ENCODE data around the gene SNRPD1.
"Not testable (repeated sequence)": the region's sequence is repeated elsewhere in the genome, so short reads cannot be mapped to it uniquely, and the experiment has no call there.

Gene SNRPD1
- 19.1 to 159 (median 43.7) reads per million in 9 experiments for total RNA-seq

DNA sequence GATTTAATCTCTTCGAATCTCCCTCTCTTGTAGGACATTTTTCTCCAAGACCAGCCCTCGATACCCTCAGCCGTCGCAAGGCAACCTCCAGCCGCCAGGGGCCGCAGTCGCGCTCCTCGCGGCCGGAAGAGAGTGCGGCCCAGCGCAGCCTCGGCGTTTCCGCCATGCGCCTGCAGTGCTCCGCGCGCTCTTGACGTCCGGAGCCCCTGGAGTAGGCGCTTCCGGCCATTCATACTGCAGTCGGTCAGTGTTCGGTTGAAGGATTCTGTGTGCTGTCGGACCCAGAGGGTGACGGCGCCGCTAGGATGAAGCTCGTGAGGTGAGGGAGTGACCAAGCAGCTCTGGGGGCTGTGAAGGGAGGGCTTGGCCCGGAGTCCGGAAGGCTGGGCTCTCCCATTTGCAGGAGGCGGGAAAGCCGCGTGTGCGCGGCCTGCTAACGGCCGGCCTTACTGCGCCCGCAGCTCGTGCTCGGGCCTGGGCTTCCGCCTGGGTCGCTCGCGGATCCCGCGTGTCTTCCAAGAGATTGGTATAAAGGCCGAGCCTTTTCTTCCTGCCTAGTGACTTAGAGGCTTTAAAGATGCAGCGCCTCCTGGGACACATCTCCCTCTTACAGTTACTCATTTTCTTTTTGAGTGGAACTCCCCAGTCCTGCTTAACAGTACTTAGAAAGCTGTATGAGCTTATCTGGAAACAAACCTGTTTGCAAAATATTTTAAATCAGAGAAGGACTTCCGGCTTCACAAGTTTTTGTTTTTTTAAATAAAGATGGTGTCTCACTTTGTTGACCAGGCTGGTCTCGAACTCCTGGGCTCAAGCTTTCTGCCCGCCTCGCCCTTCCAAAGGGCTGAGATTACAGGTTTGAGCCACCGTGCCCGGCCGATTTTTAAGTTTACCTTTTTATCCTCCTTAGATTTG is at the start of gene SNRPD1:
SNRPD1 (plus strand) TSS at position 190 of the 915 bp plus-strand sequence; CDS start at position 306, 116 bp downstream.
- Mint-ChIP-seq H3K9me3 (no peaks in the 10 kb centered on the region), H3K27ac (peak within 1 kb of the TSS; percentile 91 to 95), H3K36me3 (ENCODE audit: insufficient read depth) (peaks cover 27% of the 10 kb centered on the region), H3K27me3 (no peaks in the 10 kb centered on the region), H3K4me3 (peak within 1 kb of the TSS; percentile 88 to 96), H3K4me1 (ENCODE audit: low read depth in 2 of 2) (peaks cover 14 to 22% of the 10 kb centered on the region in 2 donors)
- DNase-seq (peak; percentile 81 to 89 (median 88)), ATAC-seq (replicated peaks) (peak; percentile 99)

DNA sequence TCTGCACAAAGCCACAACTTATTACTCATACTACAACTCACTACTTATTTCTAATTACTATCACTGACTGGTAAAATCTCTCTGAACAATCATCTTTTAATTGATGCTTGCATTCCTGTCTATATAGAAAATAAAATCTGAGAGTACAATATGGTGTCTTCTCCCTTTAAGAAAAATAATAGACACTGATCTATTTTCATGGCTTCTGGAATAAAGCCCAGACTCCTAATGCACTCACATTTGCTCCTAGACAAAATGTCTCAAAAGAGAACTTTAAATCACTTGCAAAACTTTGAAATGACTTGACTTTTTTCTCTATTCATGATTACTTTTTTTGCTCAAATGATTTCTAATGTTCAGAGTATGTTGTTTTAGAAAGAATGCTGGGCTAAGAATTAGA is 40.3 kb upstream of the SNRPD1 start:
- DNase-seq (no peak), ATAC-seq (replicated peaks) (no peak)
- no peaks in the 10 kb centered on the region for H3K27me3 Mint-ChIP-seq
- H3K9me3 Mint-ChIP-seq = no peaks in the 10 kb centered on the region
- peaks cover 86% of the 10 kb centered on the region for H3K36me3 Mint-ChIP-seq (ENCODE audit: insufficient read depth)
- H3K27ac Mint-ChIP-seq = no peak overlapping the region
- H3K4me1 Mint-ChIP-seq (ENCODE audit: low read depth in 2 of 2) = peaks cover 3 to 11% of the 10 kb centered on the region in 2 donors
- H3K4me3 Mint-ChIP-seq = no peak overlapping the region

DNA sequence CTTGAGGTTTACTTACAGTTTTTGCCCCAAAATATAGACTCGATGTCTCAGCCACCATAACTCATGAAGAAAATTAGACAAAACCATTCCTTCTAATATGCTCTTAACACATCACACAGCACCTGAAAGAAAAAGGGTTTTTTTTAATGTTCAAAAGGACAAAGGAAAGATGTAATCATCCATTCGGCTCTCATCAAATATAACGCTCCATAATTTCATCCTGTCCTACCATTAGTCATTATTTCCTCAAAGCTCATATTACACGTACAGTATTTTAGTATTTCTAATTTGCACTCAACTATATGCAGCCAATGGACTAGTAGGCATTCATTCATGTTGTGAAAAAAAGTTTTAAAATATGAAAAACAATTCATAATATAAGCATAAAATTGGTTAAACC is 36.5 kb upstream of the SNRPD1 start:
- DNase-seq (no peak), ATAC-seq (replicated peaks) (no peak)
- no peak overlapping the region for H3K4me3 Mint-ChIP-seq
- H3K27ac Mint-ChIP-seq = peak overlapping the region in 1 of 2 donors; percentile 4
- no peaks in the 10 kb centered on the region for H3K27me3 Mint-ChIP-seq
- no peaks in the 10 kb centered on the region for H3K9me3 Mint-ChIP-seq
- peaks cover 9 to 23% of the 10 kb centered on the region in 2 donors for H3K4me1 Mint-ChIP-seq (ENCODE audit: low read depth in 2 of 2)
- peaks cover 84% of the 10 kb centered on the region for H3K36me3 Mint-ChIP-seq (ENCODE audit: insufficient read depth)

DNA sequence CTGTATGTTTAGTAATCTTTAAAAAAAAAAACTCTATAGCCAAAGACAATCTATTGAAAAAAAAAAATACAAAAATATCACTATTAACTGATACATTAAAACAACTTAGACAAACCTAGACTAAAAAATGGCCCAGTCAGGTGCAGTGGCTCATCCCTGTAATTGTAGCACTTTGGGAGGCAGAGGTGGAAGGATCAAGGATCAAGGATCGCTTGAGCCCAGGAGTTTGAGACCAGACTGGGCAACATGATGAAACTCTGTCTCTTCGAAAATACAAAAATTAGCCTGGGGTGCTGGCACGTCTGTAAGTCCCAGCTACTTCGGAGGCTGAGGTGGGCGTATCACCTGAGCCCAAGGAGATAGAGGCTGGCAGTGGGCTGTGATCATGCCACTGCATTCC is 27.7 kb upstream of the SNRPD1 start:
- no peak for DNase-seq
- H3K4me3 Mint-ChIP-seq = no peak overlapping the region
- no peak for ATAC-seq (replicated peaks)
- H3K27me3 Mint-ChIP-seq = no peaks in the 10 kb centered on the region
- peaks cover 17 to 45% of the 10 kb centered on the region in 2 donors for H3K4me1 Mint-ChIP-seq (ENCODE audit: low read depth in 2 of 2)
- peak overlapping the region; percentile 26 to 72 for H3K27ac Mint-ChIP-seq
- no peaks in the 10 kb centered on the region for H3K9me3 Mint-ChIP-seq
- peaks cover 30% of the 10 kb centered on the region for H3K36me3 Mint-ChIP-seq (ENCODE audit: insufficient read depth)

DNA sequence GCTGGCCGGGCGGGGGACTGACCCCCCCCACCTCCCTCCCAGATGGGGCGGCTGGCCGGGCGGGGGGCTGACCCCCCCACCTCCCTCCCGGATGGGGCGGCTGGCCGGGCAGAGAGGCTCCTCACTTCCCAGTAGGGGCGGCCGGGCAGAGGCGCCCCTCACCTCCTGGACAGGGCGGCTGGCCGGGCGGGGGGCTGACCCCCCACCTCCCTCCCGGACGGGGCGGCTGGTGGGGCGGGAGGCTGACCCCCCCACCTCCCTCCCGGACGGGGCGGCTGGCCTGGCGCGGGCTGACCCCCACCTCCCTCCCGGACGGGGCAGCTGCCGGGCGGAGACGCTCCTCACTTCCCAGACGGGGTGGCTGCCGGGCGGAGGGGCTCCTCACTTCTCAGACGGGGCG is 19.8 kb upstream of the SNRPD1 start:
- not testable (repeated sequence) for H3K9me3 Mint-ChIP-seq

DNA sequence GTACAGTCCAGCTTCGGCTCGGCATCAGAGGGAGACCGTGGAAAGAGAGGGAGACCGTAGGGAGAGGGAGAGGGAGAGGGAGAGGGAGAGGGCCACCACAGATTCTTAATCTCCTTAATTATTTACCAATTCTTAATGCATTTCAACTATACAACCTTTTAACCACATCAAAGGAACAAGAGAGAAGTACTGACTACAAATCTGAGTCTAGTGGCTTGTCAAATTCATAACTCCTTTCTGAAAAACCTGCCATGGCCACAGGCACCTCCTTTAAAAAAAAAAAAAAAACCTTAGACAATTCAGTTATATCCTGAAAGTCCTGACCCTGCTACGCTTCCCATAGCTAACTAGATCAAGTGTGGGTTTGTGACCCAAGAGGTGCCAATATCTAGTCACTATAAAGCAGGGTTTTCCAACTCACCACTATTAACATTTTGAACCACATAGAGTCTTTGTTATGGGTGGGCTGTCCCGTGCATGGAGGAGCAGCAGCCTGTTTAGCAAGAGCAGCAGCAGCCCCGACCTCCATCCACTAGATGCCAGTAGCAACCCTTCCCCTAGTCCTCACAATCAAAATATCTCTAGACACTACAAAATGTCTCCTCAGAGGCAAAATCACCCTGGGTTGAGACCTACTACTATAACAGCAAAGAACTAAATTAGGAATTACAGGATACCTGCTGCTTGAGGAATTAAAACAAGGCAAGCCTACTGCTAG is 18.4 kb upstream of the SNRPD1 start:
- Mint-ChIP-seq H3K9me3 (no peaks in the 10 kb centered on the region), H3K27me3 (no peaks in the 10 kb centered on the region), H3K4me3 (no peak overlapping the region), H3K4me1 (ENCODE audit: low read depth in 2 of 2) (peaks cover 21 to 44% of the 10 kb centered on the region in 2 donors), H3K27ac (peak overlapping the region in 1 of 2 donors; percentile 35), H3K36me3 (ENCODE audit: insufficient read depth) (peaks cover 15% of the 10 kb centered on the region)
- no peak for DNase-seq
- peak; percentile 70 for ATAC-seq (replicated peaks)

More for the DNA sequence above, 19.8 kb upstream of the SNRPD1 start:
- H3K4me3 Mint-ChIP-seq; ATAC-seq (replicated peaks); H3K27me3 Mint-ChIP-seq; DNase-seq; H3K27ac Mint-ChIP-seq: not testable (repeated sequence)
- H3K4me1 Mint-ChIP-seq (ENCODE audit: low read depth in 2 of 2) = peaks cover 24 to 40% of the 10 kb centered on the region in 2 donors
- H3K36me3 Mint-ChIP-seq (ENCODE audit: insufficient read depth) = peaks cover 17% of the 10 kb centered on the region

DNA sequence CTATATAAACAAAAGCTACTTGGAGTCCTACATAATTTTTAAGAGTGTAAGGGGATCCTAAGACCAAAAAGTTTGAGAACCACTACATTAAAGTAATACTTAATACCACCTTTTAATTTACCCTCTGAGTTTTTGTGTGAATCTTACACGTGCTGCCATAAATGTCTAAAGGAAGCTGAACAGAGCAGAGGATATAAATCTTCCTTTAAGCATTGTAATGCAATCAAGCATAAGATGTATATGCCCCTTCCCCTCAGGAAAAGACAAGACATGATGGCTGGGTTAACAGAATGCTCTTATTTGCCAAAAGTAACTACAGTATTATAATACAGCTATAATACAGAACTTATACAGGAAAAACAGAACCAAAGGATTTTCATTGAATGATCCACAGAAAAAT is 14.5 kb upstream of the SNRPD1 start:
- no peak for ATAC-seq (replicated peaks)
- no peak overlapping the region for H3K27ac Mint-ChIP-seq
- H3K36me3 Mint-ChIP-seq (ENCODE audit: insufficient read depth) = peaks cover 37% of the 10 kb centered on the region
- H3K27me3 Mint-ChIP-seq = no peaks in the 10 kb centered on the region
- peaks cover 19 to 39% of the 10 kb centered on the region in 2 donors for H3K4me1 Mint-ChIP-seq (ENCODE audit: low read depth in 2 of 2)
- H3K9me3 Mint-ChIP-seq = no peaks in the 10 kb centered on the region
- DNase-seq = no peak
- H3K4me3 Mint-ChIP-seq = no peak overlapping the region

DNA sequence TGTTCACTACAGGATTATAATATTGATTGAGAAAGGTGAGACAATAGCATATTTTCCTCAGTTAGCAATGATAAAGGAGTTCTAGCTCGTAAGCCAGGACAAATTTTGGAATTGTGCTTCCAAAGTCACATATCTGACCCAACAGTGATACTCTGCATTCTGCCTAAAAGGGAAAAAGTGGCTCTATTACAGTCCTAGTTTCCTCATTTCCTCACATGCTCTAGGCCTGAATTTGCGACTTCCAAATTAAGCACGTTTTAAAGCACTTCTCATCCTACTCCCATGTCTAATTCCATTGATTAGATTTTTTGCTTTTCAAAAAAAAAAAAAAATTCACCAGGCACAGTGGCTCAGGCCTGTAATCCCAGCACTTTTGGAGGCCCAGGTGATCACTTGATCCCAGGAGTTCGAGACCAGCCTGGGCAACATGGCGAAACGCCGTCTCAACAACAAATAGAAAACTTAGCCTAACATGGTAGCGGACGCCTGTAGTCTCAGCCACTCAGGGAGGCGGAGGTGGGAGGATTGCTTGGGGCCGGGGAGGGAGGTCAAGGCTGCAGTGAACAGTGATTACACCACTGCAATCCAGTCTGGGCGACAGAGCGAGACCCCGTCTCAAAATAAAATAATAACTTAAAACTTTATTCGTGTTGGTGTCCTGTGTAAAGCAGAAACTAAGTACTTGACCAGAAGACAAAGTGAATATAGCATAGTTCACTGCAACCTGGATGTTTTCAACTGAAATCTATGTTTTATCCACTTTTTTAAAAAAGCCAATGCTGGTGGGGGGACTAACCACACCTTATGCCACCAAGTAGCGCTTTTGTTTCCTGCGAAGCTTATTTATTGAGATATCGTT is 13.2 kb upstream of the SNRPD1 start:
- H3K9me3 Mint-ChIP-seq = no peaks in the 10 kb centered on the region
- DNase-seq = no peak
- peaks cover 37% of the 10 kb centered on the region for H3K36me3 Mint-ChIP-seq (ENCODE audit: insufficient read depth)
- H3K27me3 Mint-ChIP-seq = no peaks in the 10 kb centered on the region
- H3K4me1 Mint-ChIP-seq (ENCODE audit: low read depth in 2 of 2) = peaks cover 17 to 30% of the 10 kb centered on the region in 2 donors
- ATAC-seq (replicated peaks) = no peak
- H3K27ac Mint-ChIP-seq = peak overlapping the region; percentile 98 to 99
- peak overlapping the region; percentile 90 to 99 for H3K4me3 Mint-ChIP-seq

DNA sequence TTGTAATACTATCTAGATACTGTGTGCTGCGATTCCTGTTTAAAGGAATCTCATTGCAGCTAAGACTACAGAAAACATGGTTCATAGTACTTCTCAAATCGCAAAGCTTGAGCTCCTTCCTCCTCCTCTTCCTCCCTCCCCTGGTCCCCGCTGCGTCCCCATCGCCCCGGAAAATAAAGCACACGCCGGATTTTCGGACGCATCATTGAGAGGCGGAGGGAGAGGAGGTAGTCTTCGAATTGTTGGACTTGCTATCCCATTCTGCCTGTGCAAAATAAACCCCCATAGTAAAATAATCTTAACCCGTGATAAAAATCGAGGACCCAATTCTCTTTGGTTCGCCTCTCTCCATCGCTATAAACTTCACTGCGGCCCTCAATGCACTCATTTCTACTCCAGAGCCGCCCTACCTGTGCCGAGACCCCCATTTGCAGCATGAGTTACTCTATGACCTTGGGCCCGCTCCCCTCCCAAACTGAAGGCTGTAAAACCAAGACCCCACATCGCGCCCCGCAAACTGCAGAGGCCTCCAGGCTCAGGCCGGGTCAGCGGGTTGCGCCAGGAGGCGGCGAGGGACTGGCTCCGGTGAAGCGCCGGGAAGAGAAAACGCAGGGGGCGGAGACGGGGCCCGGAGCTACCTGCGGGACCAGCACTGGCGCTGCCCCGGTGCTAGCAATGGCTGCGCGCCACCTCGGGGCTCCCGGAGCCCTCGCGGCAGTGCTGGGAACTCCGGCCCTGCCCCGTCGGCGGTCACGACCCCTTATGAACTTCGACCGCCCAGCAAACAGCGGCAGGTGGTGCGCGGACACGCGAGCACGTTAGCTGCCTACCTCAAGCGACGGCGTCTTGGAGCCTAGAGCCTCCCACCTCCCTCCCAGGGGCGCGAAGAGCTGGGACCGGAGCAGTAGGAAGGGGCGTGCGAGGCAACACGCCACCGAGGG is 12.3 kb upstream of the SNRPD1 start:
- no peaks in the 10 kb centered on the region for H3K27me3 Mint-ChIP-seq
- H3K36me3 Mint-ChIP-seq (ENCODE audit: insufficient read depth) = peaks cover 37% of the 10 kb centered on the region
- H3K9me3 Mint-ChIP-seq = no peaks in the 10 kb centered on the region
- peak overlapping the region; percentile 98 to 99 for H3K27ac Mint-ChIP-seq
- DNase-seq (peak; percentile 5 to 57 (median 55)), ATAC-seq (replicated peaks) (peak; percentile 52)
- peaks cover 14 to 29% of the 10 kb centered on the region in 2 donors for H3K4me1 Mint-ChIP-seq (ENCODE audit: low read depth in 2 of 2)
- H3K4me3 Mint-ChIP-seq = peak overlapping the region; percentile 90 to 99

DNA sequence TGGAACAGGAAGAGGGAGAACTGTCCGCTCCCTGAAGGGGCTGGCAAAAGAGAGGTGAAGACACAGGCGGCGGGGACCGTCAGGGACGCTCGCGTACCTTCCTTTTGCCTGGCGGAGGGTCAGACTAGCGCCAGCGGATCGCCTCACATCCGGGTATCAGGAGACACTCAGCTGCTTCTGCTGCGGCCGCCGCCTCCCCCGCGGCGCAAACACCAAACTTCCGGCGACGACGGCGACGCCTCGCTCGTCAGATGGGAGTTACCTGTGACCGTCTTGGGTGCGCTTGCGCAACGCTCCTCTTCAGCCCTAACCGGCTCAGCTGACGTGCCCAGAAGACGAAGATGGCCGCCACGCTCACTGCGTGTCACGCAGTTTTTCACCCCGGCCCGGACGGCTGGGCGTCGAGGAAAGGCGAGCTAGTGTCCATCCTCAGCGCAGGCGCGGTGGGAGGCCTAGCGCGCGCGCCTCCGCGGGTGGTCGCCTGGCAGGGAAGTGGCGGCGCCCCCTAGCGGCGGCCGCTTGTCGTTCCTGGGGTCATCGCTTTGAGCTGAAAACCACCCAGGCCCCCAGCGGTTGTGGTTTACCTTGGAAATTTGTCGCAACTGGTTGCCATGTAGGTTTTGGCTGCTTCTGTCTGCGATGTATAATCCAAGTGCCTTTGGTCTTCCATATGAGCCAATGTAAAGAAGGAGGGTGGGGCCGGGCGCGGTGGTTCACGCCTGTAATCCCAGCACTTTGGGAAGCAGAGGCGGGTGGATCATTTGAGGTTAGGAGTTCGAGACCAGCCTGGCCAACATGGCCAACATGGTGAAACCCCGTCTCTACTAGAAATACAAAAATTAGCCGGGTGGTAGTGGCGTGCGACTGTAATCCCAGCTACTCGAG is 11.3 kb upstream of the SNRPD1 start, which contains the start of gene ESCO1:
ESCO1 (minus strand) TSS at position 179 of the 885 bp plus-strand sequence. CDS start 25,861 bp downstream, outside the sequence.
- H3K27ac Mint-ChIP-seq = peak within 1 kb of the TSS; percentile 98 to 99
- ATAC-seq (replicated peaks) (peak; percentile 84), DNase-seq (peak; percentile 91 to 93 (median 92))
- H3K4me3 Mint-ChIP-seq = peak within 1 kb of the TSS; percentile 90 to 99
- peaks cover 37% of the 10 kb centered on the region for H3K36me3 Mint-ChIP-seq (ENCODE audit: insufficient read depth)
- H3K4me1 Mint-ChIP-seq (ENCODE audit: low read depth in 2 of 2) = peaks cover 18 to 34% of the 10 kb centered on the region in 2 donors
- no peaks in the 10 kb centered on the region for H3K27me3 Mint-ChIP-seq
- no peaks in the 10 kb centered on the region for H3K9me3 Mint-ChIP-seq

DNA sequence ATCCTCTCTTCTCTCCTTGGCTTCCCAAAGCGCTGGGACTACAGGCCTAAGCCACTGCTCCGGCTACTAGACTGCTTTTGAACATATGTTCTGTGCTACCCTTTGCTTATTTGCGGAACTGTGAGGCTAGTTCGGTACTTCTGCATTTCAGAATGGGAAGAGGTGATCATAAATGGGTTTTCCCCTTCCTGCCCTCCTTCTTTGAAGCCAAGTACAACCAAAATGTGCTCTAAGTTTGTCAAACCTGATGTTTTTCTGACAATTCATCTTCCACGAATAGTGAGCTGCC is 9.9 kb upstream of the SNRPD1 start:
- H3K4me3 Mint-ChIP-seq = peak overlapping the region in 1 of 2 donors; percentile 90
- peaks cover 34% of the 10 kb centered on the region for H3K36me3 Mint-ChIP-seq (ENCODE audit: insufficient read depth)
- H3K4me1 Mint-ChIP-seq (ENCODE audit: low read depth in 2 of 2) = peaks cover 18 to 30% of the 10 kb centered on the region in 2 donors
- H3K27me3 Mint-ChIP-seq = no peaks in the 10 kb centered on the region
- peak overlapping the region; percentile 98 to 99 for H3K27ac Mint-ChIP-seq
- no peaks in the 10 kb centered on the region for H3K9me3 Mint-ChIP-seq
- no peak for DNase-seq
- no peak for ATAC-seq (replicated peaks)
